ENCODE data around the gene KCP.
"Not testable (repeated sequence)": the region's sequence is repeated elsewhere in the genome, so short reads cannot be mapped to it uniquely, and the experiment has no call there.

Gene KCP

GRCh38 chr7:128920913-128921582, 10.5 kb upstream of the KCP start:
- no peak for DNase-seq

- DNase-seq: no peak
Observed at GRCh38 chr7:128919881-128920799, 9.6 kb upstream of the KCP start.

GRCh38 chr7:128919241-128919640, 8.7 kb upstream of the KCP start:
- DNase-seq: no peak

- no peak for DNase-seq
Observed at GRCh38 chr7:128918016-128918665, 7.6 kb upstream of the KCP start.

GRCh38 chr7:128917122-128917521, 6.6 kb upstream of the KCP start:
- no peak for DNase-seq

- DNase-seq: no peak
Observed at GRCh38 chr7:128916643-128916915, 6.1 kb upstream of the KCP start.

- DNase-seq: no peak
Observed at GRCh38 chr7:128915841-128916642, 5.5 kb upstream of the KCP start.

- DNase-seq: no peak
Observed at GRCh38 chr7:128915271-128915819, 4.8 kb upstream of the KCP start.

- no peak for DNase-seq
Observed at GRCh38 chr7:128914566-128915151, 4.2 kb upstream of the KCP start.

GRCh38 chr7:128913870-128914565, 3.5 kb upstream of the KCP start:
- DNase-seq: no peak

- not testable (repeated sequence) for DNase-seq
Observed at GRCh38 chr7:128912709-128913495, 2.4 kb upstream of the KCP start.

- DNase-seq: no peak
Observed at GRCh38 chr7:128912281-128912680, 1.8 kb upstream of the KCP start.

- DNase-seq: no peak
Observed at GRCh38 chr7:128911423-128912031, 1.0 kb upstream of the KCP start.

GRCh38 chr7:128909625-128910568, 612 bp downstream of the KCP start:
- no peak for DNase-seq

- no peak for DNase-seq
Observed at GRCh38 chr7:128908750-128909624, 1.5 kb downstream of the KCP start.

GRCh38 chr7:128906766-128907559, 3.5 kb downstream of the KCP start:
- DNase-seq: no peak

Measured in CD4-positive, alpha-beta T cell treated with Interleukin-1 beta for 1 hour (primary cell).